Measurements from ENCODE around the gene GATAD2A. TPM values are rescaled to one million over a fixed set of nuclear protein-coding genes. Genes with fewer than 3 reads are reported as not detected.
A peak's percentile ranks its signal among the peaks of the same experiment; 100 is the strongest.

Gene GATAD2A
- total and polyA plus RNA-seq, 2 of the 13 experiments (the other 11 are each of a cell fraction or from before 2014, with no cell fraction given) = 16.8 to 28.6 TPM

DNA sequence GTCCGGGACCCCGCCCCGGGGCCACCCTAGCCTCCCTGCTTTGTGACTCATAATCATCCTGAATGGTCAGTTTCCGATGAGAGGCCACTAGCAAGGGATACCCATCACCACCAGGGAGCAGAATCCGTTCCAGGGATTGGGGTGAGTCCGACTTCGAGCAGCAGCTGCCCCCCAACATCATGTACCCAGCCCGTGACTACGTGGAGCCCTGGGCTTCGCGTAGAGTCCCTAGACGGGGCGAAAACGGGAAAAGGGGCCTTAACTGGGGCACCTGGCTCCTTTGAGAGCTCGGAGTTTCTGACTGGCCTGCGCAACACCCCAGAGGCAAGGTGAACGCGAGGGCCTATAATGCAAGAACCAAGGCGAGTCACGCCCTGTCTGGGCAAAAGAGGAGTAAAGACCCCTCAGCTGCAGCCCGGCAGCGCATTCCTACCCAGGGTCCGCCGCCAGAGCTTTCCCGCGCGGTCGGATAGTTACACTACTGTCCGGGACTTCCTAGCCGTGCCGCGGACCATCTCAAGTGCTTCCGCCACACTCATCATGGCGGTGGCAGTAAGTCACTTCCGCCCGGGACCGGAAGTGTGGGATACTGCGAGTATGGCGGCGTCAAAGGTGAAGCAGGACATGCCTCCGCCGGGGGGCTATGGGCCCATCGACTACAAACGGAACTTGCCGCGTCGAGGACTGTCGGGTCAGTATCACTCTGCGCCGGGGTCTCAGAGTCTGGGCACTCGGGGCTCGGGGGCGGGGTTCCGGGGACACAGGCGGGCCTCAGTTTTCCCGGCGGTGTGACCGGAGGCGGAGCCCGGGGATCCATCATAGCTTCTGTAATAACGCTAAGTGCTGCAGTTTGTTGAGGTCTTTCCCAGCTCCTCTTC is 110.4 kb downstream of the GATAD2A start, which contains the start of gene NDUFA13 (continued):
- TF ChIP-seq, protein P1, sequence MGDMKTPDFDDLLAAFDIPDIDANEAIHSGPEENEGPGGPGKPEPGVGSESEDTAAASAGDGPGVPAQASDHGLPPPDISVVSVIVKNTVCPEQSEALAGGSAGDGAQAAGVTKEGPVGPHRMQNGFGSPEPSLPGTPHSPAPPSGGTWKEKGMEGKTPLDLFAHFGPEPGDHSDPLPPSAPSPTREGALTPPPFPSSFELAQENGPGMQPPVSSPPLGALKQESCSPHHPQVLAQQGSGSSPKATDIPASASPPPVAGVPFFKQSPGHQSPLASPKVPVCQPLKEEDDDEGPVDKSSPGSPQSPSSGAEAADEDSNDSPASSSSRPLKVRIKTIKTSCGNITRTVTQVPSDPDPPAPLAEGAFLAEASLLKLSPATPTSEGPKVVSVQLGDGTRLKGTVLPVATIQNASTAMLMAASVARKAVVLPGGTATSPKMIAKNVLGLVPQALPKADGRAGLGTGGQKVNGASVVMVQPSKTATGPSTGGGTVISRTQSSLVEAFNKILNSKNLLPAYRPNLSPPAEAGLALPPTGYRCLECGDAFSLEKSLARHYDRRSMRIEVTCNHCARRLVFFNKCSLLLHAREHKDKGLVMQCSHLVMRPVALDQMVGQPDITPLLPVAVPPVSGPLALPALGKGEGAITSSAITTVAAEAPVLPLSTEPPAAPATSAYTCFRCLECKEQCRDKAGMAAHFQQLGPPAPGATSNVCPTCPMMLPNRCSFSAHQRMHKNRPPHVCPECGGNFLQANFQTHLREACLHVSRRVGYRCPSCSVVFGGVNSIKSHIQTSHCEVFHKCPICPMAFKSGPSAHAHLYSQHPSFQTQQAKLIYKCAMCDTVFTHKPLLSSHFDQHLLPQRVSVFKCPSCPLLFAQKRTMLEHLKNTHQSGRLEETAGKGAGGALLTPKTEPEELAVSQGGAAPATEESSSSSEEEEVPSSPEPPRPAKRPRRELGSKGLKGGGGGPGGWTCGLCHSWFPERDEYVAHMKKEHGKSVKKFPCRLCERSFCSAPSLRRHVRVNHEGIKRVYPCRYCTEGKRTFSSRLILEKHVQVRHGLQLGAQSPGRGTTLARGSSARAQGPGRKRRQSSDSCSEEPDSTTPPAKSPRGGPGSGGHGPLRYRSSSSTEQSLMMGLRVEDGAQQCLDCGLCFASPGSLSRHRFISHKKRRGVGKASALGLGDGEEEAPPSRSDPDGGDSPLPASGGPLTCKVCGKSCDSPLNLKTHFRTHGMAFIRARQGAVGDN (CRISPR knock-in tag; IDR thresholded peaks at IDR 0.05) = peak; percentile 90
- TF ChIP-seq SALL1 (CRISPR knock-in tag; IDR thresholded peaks at IDR 0.05) (peak; percentile 69; the same call in 1 of the 2 replicates), BHLHE40 (IDR thresholded peaks at IDR 0.05; ENCODE audit: low read length) (0 out of 2 replicates have a peak, but pooled peaks have one; percentile 11), ZSCAN31 (CRISPR knock-in tag; IDR thresholded peaks at IDR 0.05; ENCODE audit: low read depth) (peak; percentile 68; the same call in 1 of the 2 replicates), SRSF9 (IDR thresholded peaks at IDR 0.05; ENCODE audit: borderline replicate concordance, insufficient read depth, low read depth, low read length, poor library complexity, severe bottlenecking) (no peak), ZNF746 (CRISPR knock-in tag; IDR thresholded peaks at IDR 0.05) (0 out of 2 replicates have a peak, but pooled peaks have one; percentile 58), HNRNPLL (IDR thresholded peaks at IDR 0.05; ENCODE audit: low read depth, low read length, poor library complexity, severe bottlenecking) (peak; percentile 36), ZNF101 (CRISPR knock-in tag; IDR thresholded peaks at IDR 0.05; ENCODE audit: borderline replicate concordance, low read depth) (0 out of 2 replicates have a peak, but pooled peaks have one; percentile 71), RFXANK (CRISPR knock-in tag; IDR thresholded peaks at IDR 0.05) (no peak), ZNF83 (CRISPR knock-in tag; IDR thresholded peaks at IDR 0.05; ENCODE audit: borderline replicate concordance) (no peak), ZNF407 (CRISPR knock-in tag; IDR thresholded peaks at IDR 0.05; ENCODE audit: not compliant biosample characterization) (peak; percentile 32), ZBTB49 (CRISPR knock-in tag; IDR thresholded peaks at IDR 0.05; ENCODE audit: borderline replicate concordance) (peak; percentile 58)
